NB4 (cell line): Measurements from ENCODE around the gene YTHDC1.

ENCODE experiments used
- CTCF ChIP-seq: IDR thresholded peaks from one replicate; pipeline ENCODE4 v1.5.1; 2012; ENCODE audit warnings: low read depth, low read length
- MYC ChIP-seq: IDR thresholded peaks from 2 replicates; pipeline ENCODE4 v1.6.1; 2011; ENCODE audit warnings: low read depth, low read length

GRCh38 chr4:68272860-68273259, 77.0 kb downstream of the YTHDC1 start:
- TF ChIP-seq CTCF (no peak), MYC (no peak)
